Stimulated activated CD4-positive, alpha-beta T cell treated with anti-CD3 and anti-CD28 coated beads, TNF-alpha, amount 100 ng/mL, for 4 hours (primary cell): Measurements from ENCODE around the gene SKI.
"Not testable (repeated sequence)": the region's sequence is repeated elsewhere in the genome, so short reads cannot be mapped to it uniquely, and the experiment has no call there.

Experiments
- DNase-seq, 3 experiments: peaks; one replicate each; pipeline ENCODE4 v3.0.0-alpha.2; 2020; ENCODE audit warnings: low read depth in 3 of 3

The SKI gene

DNA sequence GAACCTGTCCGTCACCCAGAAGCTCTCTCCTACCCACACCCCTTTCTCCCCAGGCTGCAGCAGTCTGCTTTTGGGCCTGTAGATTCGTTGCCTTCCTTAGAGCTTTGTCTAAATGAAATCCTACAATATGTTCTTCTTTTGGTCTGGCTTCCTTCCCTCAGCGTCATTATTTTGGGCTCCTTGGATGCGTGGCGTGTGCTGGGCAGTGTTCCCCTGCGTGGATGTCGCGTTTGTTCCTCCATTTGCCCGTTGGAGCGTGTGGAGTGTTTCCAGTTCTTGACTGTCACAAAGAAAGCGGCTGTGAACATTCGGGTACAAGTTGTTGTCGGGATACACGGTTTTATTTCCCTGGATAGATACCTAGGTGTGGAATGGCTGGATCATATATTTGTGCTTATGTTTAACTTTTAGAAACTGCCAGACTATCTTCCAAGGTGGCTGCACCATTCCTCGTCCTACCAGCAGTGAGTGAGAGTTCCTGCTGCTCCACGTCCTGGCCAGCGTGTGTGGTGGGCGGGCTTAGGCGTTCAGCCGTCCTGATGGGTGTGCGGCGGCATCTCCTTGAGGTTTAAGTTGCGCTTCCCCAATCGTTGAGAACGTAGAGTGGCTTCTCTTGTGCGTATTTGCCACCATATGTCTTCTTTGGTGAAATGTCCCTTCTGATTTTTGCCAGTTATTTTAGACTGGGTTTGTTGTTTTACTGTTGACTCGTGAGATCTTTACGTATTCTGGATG, 31.7 kb downstream of the SKI start:
- no peak for DNase-seq

DNA sequence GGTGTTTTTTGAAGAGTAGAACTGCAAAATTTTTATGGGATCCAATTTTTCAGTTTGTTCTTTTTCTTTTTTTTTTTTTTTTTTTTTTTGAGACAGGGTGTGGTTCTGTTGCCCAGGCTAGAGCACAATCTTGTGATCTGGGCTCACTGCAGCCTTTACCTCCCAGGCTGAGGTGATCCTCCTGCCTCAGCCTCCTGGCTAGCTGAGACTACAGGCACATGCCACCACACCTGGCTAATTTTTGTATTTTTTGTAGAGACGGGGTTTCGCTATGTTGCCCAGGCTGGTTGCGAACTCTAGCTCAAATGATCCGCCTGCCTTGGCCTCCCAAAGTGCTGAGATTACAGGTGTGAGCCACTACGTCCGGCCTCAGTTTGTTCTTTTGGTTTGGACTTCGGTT, 32.4 kb downstream of the SKI start:
- not testable (repeated sequence) for DNase-seq

GRCh38 chr1:2260917-2261316, 32.8 kb downstream of the SKI start:
- no peak for DNase-seq

- not testable (repeated sequence) for DNase-seq
Measured at GRCh38 chr1:2261476-2262395, 33.6 kb downstream of the SKI start.

DNA sequence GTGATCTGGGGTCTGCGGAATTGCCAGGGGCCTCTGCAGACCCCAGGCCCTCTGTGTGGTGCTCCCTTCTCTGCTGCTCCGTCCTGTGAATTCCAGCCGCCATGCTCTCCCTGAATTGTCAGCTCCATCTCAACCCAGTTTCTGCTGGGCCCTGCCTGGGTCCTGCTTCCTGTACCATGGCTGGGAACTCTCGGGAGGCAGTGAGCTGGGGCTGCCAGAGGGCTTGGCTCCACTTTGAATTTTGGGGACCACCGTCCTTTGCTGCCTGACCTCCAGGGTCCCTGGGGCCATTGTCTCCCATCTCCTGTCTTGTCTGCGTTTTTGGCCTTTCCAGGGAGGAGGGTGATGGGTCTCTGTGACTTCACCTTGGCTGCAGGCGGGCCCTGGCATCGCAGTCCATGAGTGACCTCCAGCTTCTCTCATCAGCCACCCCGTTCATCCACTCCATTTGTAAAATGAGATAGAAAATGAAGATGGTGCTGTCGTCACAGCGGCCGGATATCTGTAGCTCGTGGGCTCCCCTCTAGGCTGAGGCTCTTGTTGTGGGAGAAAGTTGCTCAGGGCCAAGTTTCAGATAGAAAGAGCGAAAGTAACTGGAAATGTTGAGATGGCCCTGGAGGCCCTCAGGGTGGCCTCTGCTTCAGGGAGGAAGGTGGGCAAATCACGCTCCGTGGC, 38.3 kb downstream of the SKI start:
- no peak for DNase-seq

- no peak for DNase-seq
Measured at GRCh38 chr1:2267051-2267830, 39.1 kb downstream of the SKI start.

DNA sequence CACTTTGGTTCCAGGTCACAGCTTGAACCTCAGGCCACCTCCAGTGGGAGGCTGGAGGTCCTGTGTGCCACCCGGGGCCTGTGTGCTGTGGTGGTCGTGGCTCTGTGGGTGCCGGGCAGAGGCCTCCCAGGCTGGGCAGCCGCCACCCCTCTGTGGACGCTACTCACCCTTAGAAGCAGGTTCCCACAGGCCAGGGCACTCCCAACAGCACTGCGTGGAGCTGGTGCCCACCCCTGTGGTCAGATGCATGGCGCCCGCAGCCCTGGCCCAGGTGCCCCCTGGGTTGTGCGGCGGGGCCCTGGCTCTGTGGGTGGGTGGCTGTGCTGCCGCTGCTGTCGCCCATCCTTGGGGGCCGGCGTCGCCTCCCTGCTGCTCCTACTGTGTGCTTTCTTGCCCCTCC, 39.7 kb downstream of the SKI start:
- DNase-seq, result no peak

DNA sequence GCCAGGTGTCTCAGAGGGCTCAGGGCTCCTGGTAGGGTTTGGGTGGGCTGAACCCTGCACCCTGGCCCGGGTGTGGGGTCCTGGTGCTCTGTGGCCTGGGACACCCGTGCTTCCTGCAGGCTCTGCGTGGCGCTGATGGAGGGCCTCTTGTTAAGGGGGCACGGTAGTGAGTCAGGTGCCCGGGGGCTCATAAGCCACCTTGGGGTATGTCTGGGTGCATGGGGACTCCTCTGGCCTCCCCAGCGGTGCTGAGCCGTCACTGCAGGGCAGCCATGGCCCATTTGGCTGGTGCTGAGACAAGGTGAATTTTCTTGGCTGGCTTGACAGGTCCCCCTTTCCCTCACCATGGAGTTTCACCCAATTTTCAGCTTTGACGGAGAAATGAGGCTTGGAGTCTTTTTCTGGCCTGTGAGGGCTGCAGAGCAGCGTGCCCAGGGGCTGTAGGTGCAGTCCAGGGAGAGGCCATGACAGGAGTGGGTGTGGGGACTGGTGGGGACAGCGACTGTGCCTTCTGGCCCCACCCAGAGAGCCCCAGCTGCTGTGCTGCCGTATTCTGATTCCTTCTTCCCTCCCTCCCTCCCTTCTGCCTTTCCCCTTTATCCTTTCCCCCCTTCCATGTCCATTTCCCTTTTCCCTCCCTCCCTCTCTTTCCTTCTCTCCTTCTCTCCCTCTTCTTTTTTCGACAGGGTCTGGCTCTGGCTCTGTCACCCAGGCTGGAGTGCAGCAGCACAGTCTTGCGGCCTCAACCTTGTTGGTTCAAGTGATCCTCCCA, 40.4 kb downstream of the SKI start:
- no peak for DNase-seq

DNA sequence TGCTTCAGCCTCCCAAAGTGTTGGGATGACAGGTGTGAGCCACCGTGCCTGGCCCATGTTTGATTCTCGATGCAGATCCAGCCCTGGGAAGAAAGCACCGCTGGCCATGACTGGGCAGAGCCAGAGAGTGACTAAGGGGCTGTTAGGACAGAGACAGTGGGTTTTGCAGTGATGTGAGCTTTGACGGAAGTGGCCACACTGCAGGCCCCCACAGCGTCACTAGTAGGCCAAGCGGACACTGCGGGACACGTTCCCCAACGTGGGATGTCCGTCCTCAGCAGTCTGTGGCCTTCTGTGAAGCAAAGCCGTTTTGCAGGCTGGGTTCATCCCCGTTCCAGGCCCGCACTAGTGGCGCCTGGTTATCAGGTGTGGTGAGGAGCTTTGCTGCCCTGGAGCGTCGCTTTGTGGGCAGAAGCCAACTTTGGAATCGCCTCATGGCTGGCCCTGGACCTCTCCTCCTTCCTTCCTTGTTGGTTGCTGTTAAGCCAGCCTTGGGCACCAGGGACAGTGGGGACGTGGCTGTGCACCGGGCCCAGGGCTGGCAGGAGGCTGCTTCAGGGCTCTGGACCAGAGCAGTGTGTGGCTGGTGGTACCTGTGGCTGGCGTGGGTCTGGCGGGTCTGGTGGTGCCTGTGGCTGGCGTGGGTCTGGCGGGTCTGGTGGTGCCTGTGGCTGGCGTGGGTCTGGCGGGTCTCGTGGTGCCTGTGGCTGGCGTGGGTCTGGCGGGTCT, 41.2 kb downstream of the SKI start:
- DNase-seq, result no peak

DNA sequence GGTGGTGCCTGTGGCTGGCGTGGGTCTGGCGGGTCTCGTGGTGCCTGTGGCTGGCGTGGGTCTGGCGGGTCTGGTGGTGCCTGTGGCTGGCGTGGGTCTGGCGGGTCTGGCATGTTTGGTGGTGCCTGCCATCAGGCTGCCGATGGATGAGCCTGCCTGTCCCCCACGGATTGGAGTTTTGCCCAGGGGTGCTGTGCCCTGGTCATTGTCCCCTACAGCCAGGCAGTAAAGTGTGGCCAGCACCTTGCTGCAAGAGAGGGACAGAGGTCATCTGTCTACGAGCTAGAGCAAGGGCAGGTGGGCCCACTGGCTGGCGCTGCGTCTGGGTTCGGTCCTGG, 41.8 kb downstream of the SKI start:
- DNase-seq, result no peak

- no peak for DNase-seq
Measured at GRCh38 chr1:2270260-2271100, 42.4 kb downstream of the SKI start.

GRCh38 chr1:2271211-2271721, 43.1 kb downstream of the SKI start:
- DNase-seq, result no peak

- DNase-seq, result no peak
Measured at GRCh38 chr1:2271841-2272655, 43.9 kb downstream of the SKI start.

DNA sequence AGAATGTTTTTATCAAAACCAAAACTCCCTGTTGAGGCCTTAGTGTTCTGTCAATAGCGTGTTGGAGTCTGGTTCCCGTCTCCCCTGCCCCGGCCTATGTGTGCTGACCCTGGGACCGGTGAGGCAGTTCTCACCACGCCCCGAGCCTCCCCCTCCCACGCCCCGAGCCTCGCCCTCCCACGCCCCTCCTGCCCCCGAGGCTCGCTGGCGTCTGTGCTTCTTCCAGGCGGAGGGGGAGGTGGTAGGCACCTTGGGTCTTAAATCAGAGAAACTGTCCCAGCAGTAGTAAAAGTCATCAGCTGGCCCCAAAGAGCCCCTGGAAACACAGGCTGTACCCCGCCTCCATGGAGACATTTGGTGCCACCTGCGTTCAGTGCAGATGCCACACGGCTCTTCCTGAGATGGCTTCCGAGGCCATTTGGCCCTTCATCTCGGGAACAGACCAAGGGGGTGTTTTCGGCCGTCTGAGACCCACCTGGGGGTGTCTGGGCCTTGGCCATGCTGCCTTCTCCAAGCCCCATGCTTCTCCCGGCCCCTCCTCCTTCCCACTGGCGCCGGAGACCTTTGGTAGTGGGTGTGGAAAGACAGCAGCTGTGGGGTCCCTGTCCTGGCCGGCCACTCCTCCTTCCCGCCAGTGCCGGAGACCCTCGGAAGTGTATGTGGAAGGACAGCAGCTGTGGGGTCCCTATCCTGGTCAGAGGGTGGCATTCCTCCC, 44.7 kb downstream of the SKI start:
- no peak for DNase-seq

GRCh38 chr1:2273401-2274090, 45.4 kb downstream of the SKI start:
- no peak for DNase-seq

DNA sequence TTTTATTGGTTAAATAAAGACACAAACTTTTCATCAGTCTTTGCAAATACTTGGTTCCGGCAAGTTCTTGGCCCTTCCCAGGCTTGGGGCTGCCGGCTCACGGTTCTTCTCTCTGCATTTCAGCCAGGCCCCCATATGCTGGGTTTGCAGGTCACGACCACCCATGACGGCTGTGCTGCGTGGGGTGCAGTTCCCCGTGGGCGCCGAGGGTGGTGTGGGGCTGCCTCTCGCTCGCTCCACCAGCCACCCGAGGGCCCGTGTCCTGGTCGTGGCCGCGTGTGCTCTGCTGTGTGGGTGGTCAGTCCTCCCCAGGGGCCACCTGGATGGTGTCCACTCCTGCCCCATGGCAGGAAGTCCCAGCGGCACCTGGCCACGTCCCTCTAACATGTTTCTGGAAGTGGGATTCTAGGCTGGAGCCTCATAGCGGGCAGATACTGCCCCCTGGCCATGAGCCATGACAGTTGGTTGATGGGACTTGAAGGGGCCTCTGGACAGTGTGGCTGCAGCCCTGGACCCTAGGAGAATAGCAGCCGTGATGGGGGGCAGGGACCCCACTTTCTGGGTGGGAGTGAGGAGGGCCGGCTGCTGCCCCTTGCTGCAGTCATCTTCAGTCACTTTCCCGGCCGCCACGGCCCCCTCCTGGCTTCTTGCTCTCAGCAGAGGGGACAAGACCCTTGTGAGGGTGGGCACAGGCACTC, 46.3 kb downstream of the SKI start:
- no peak for DNase-seq
